ENCODE data around the gene RGS9BP. TPM values are rescaled to one million over a fixed set of nuclear protein-coding genes. Genes with fewer than 3 reads are reported as not detected.
A peak's percentile ranks its signal among the peaks of the same experiment; 100 is the strongest.
"Not testable (repeated sequence)": the region's sequence is repeated elsewhere in the genome, so short reads cannot be mapped to it uniquely, and the experiment has no call there.

Gene RGS9BP
- total RNA-seq, 1 donor from 2014 or later, result not detected

GRCh38 chr19:32691952-32692726 lies 16.5 kb downstream of the RGS9BP start:
- TF ChIP-seq, protein P1, sequence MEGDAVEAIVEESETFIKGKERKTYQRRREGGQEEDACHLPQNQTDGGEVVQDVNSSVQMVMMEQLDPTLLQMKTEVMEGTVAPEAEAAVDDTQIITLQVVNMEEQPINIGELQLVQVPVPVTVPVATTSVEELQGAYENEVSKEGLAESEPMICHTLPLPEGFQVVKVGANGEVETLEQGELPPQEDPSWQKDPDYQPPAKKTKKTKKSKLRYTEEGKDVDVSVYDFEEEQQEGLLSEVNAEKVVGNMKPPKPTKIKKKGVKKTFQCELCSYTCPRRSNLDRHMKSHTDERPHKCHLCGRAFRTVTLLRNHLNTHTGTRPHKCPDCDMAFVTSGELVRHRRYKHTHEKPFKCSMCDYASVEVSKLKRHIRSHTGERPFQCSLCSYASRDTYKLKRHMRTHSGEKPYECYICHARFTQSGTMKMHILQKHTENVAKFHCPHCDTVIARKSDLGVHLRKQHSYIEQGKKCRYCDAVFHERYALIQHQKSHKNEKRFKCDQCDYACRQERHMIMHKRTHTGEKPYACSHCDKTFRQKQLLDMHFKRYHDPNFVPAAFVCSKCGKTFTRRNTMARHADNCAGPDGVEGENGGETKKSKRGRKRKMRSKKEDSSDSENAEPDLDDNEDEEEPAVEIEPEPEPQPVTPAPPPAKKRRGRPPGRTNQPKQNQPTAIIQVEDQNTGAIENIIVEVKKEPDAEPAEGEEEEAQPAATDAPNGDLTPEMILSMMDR (IDR thresholded peaks at IDR 0.05), result no peak
- H3K27ac ChIP-seq, result peak overlapping the region; percentile 61 to 86
- intact Hi-C loops (cut with DNase I), result loop anchor here (1.0 to 5.0 kb wide), 3 partner anchors 17 to 485 kb away; partner anchors contain the start of genes ANKRD27, PDCD5 and RGS9BP
- H3K4me1 ChIP-seq, result peaks cover 10 to 15% of the 10 kb centered on the region in 2 donors
- H3K27me3 ChIP-seq, result no peaks in the 10 kb centered on the region
- DNase-seq (ENCODE audit: low spot score in 2 of 2), result peak in 1 of 2 donors; percentile 81
- H3K4me3 ChIP-seq, result peak overlapping the region; percentile 82 to 95
- H3K36me3 ChIP-seq, result no peaks in the 10 kb centered on the region
- H3K9me3 ChIP-seq, result no peaks in the 10 kb centered on the region

DNA sequence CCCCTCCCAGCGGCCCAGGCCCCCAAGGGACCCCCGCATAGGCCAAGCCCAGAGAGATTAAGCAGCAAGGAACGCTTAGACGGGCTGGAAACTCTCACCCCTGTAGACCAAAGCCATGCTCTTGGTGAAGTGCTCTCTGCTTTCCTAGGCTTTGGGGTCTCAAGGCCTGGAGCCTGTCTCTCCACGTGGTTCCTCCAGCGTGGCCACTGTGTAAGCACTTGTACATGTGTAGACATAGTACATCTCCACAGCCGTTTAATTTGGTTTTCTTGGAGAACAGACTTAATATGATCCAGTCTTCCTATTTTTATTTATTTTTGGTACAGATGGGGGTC lies 17.0 kb downstream of the RGS9BP start:
- intact Hi-C loops (cut with DNase I), result loop anchor here (5.0 kb wide), 2 partner anchors 110 to 485 kb away; partner anchors contain the start of gene PDCD5
- Histone ChIP-seq H3K4me3 (peak overlapping the region; percentile 82 to 95), H3K27me3 (no peaks in the 10 kb centered on the region), H3K27ac (peak overlapping the region; percentile 61 to 86), H3K36me3 (no peaks in the 10 kb centered on the region), H3K9me3 (no peaks in the 10 kb centered on the region), H3K4me1 (peaks cover 10 to 15% of the 10 kb centered on the region in 2 donors)
- TF ChIP-seq, protein P1 (IDR thresholded peaks at IDR 0.05), result no peak
- no peak for DNase-seq (ENCODE audit: low spot score in 2 of 2)

DNA sequence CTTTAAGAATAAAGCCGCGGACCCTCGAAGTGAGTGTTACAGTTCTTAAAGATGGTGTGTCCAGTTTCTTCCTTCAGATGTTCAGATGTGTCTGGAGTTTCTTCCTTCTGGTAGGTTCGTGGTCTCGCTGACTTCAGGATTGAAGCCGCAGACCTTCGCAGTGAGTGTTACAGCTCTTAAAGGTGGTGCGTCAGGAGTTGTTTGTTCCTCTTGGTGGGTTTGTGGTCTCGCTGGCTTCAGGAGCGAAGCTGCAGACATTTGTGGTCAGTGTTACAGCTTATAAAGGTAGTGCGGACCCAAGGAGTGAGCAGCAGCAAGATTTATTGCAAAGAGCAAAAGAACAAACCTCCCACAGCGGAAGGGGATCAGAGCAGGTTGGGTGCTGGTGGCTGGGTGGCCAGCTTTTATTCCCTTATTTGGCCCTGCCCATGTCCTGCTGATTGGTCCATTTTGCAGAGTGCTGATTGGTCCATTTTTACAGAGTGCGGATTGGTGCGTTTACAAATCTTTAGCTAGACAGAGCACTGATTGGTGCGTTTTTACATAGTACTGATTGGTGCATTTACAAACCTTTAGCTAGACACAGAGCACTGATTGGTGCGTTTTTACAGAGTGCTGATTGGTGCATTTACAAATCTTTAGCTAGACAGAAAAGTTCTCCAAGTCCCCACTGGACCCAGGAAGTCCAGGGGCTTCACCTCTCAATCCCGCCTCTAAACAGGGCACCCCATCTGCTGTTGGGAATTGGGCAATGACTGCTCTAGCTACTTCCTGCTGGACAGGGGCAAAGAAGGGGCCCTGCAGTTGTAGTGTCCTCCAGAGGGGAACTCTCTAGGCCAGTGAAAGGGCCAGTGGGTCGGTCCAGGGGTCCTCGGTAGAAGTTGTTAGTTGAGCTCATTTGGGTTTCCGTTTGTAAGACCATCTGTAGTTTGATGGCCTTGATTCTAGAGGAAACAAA lies 17.8 kb downstream of the RGS9BP start:
- peaks cover 10 to 15% of the 10 kb centered on the region in 2 donors for H3K4me1 ChIP-seq

DNA sequence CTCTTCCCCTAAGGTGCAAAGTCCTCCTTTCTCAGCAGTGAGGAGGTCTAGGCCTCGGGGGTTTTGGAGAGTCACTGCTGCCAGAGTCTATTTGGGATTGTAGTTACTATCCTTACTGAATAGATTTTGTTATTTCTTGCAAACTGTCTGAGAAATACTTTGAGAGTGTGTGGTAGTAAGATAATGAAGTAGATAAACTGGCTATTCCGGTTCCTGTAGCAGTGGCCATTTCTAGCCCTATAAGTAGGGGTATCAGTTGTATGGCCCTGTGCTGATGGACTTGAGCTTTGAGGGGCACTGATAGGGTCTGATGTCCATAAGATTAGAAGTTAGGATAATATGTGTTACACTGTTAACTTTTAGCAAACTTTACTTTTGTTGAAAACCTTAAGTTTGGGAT lies 18.7 kb downstream of the RGS9BP start:
- not testable (repeated sequence) for H3K9me3 ChIP-seq; H3K27ac ChIP-seq; H3K27me3 ChIP-seq; DNase-seq (ENCODE audit: low spot score in 2 of 2)
- Histone ChIP-seq H3K4me3 (peak overlapping the region; percentile 31 to 95), H3K4me1 (peaks cover 10 to 15% of the 10 kb centered on the region in 2 donors), H3K36me3 (peaks cover 6 to 10% of the 10 kb centered on the region in 2 donors)
- intact Hi-C loops (cut with DNase I), result loop anchor here (5.0 kb wide), 2 partner anchors 112 to 483 kb away; partner anchors contain the start of gene PDCD5

More for the DNA sequence above, 17.8 kb downstream of the RGS9BP start:
- intact Hi-C loops (cut with DNase I), result loop anchor here (5.0 kb wide), 2 partner anchors 111 to 484 kb away; partner anchors contain the start of gene PDCD5
- DNase-seq (ENCODE audit: low spot score in 2 of 2); H3K9me3 ChIP-seq; H3K27ac ChIP-seq; H3K27me3 ChIP-seq; H3K36me3 ChIP-seq: not testable (repeated sequence)
- peak overlapping the region; percentile 82 to 95 for H3K4me3 ChIP-seq

DNA sequence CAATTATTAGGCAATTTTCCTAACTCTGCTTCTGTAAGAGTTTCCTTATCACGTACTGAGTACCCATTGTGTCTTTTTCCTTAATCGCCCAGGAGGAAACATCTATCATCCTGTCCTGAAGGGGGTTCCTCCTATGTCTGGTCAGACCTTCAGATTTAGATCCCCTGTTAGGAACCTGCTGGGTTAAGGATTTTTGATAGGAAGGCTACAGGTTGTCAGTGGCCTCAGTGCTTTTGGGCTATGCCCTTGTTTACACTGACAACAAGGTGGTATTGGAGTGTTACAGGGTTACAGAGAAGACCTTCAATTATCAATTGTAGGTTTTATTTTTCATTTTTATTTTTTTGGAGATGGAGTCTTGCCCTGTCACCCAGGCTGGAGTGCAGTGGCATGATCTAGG lies 19.2 kb downstream of the RGS9BP start:
- not testable (repeated sequence) for H3K4me3 ChIP-seq; DNase-seq (ENCODE audit: low spot score in 2 of 2); H3K27me3 ChIP-seq; H3K9me3 ChIP-seq; H3K27ac ChIP-seq
- peaks cover 6 to 16% of the 10 kb centered on the region in 2 donors for H3K36me3 ChIP-seq
- intact Hi-C loops (cut with DNase I), result loop anchor here (5.0 kb wide), 2 partner anchors 113 to 482 kb away; partner anchors contain the start of gene PDCD5
- peaks cover 10 to 15% of the 10 kb centered on the region in 2 donors for H3K4me1 ChIP-seq

DNA sequence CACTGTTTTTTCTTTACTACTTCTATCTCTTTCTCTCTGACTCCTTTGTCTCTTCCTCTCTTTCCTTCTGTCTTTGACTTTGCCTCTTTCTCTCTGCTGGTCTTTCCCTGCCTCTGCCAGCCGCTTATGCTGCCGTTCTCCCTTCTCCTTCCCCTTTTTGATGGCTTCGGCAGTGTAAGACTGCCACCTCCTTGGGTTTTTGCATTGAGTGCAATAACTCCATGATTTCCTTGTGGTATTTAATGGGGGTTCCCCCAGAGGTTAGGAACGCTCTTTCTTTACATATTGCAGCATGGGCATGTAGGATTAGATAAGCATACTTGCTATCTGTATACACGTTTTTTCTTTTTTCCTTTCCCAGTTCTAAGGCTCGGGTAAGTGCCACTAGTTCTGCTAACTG lies 19.9 kb downstream of the RGS9BP start:
- Histone ChIP-seq H3K4me1 (peaks cover 10 to 15% of the 10 kb centered on the region in 2 donors), H3K36me3 (peaks cover 6 to 19% of the 10 kb centered on the region in 2 donors)
- H3K27ac ChIP-seq; H3K9me3 ChIP-seq; DNase-seq (ENCODE audit: low spot score in 2 of 2); H3K4me3 ChIP-seq; intact Hi-C loops (cut with DNase I); H3K27me3 ChIP-seq: not testable (repeated sequence)

DNA sequence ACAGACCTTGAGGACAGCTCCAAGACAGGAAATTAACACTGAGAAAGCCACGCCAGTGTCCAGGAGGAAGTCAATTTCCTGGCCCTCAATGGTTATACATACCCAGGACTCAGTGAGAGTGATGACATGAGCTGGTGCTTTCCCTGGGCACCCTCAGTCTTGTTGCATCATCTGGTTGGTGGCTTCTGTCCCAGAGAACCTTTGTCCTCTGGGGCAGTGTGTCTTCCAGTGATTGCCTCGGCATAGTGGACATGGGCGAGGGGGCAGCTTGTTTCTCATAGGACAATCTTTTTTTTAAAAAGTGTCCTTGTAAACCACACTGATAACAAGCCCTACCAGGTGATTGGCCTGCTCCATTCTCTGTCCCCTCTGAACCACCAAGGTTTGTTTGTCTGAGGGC lies 21.1 kb downstream of the RGS9BP start:
- H3K27ac ChIP-seq; DNase-seq (ENCODE audit: low spot score in 2 of 2); H3K4me3 ChIP-seq; H3K27me3 ChIP-seq; intact Hi-C loops (cut with DNase I); H3K9me3 ChIP-seq: not testable (repeated sequence)
- Histone ChIP-seq H3K36me3 (peaks cover 6 to 19% of the 10 kb centered on the region in 2 donors), H3K4me1 (peaks cover 10 to 15% of the 10 kb centered on the region in 2 donors)

- H3K4me3 ChIP-seq; intact Hi-C loops (cut with DNase I); H3K4me1 ChIP-seq; H3K27me3 ChIP-seq; DNase-seq (ENCODE audit: low spot score in 2 of 2); H3K27ac ChIP-seq: not testable (repeated sequence)
- peaks cover 6 to 29% of the 10 kb centered on the region in 2 donors for H3K36me3 ChIP-seq
- peaks cover 4 to 19% of the 10 kb centered on the region in 2 donors for H3K9me3 ChIP-seq
Observed at GRCh38 chr19:32700129-32700528, 24.5 kb downstream of the RGS9BP start.
